Caco-2 (cell line): ENCODE measurements around the gene MAU2. TPM values are rescaled to one million over a fixed set of nuclear protein-coding genes. Genes with fewer than 3 reads are reported as not detected.

Experiments used
- BruUV-seq: library from RNA; stranded (reverse); fragments of 400-500 nt; replicated peaks from 2 replicates; lab custom pipeline; 2021; lab: Mats Ljungman, UMichigan
- CTCF ChIA-PET: fragments of 300-600 bp; sonication (Branson Sonifier 250); formaldehyde crosslinking; loops from one replicate; lab custom pipeline; 2022; ENCODE audit warnings: antibody characterized with exemption; lab: Charles Lee
- POLR2A ChIA-PET: fragments of 300-600 bp; sonication (Branson Sonifier 250); formaldehyde crosslinking; loops from one replicate; lab custom pipeline; 2022; ENCODE audit warnings: antibody characterized with exemption; lab: Charles Lee
- DNase-seq, 2 experiments: peaks; one replicate each; pipeline versions ENCODE4 v3.0.0 to v3.0.0-alpha.2; 2020 to 2022
- H3K27me3 ChIP-seq: replicated peaks from 2 replicates; pipeline ENCODE4 v1.6.0; 2011; ENCODE audit warnings: low read length; ENCODE audit not compliant: control insufficient read depth, insufficient read depth
- H3K36me3 ChIP-seq: 2 replicates; pipeline ENCODE4 v1.5.1; 2011; ENCODE audit warnings: low read length; ENCODE audit not compliant: control insufficient read depth, insufficient read depth
- H3K4me1 ChIP-seq: fragments of 250-450 bp; sonication (Bioruptor Pico); 2 replicates; pipeline ENCODE4 v1.5.1; 2020; ENCODE audit warnings: mild to moderate bottlenecking
- H3K4me3 ChIP-seq: 2 replicates; pipeline ENCODE4 v1.5.1; 2011; ENCODE audit warnings: low read depth, mild to moderate bottlenecking, control low read depth, low read length
- H3K9me3 ChIP-seq: fragments of 250-450 bp; sonication (Bioruptor Pico); 2 replicates; pipeline ENCODE4 v1.5.1; 2020; ENCODE audit warnings: mild to moderate bottlenecking, moderate library complexity
- H3K27ac Mint-ChIP-seq: one replicate; pipeline ENCODE4 v1.8.0; 2022; ENCODE audit warnings: mixed read lengths; ENCODE audit not compliant: unreplicated experiment
- H3K27me3 Mint-ChIP-seq: one replicate; pipeline ENCODE4 v1.8.0; 2022; ENCODE audit warnings: mixed read lengths; ENCODE audit not compliant: insufficient read depth, unreplicated experiment
- H3K36me3 Mint-ChIP-seq: one replicate; pipeline ENCODE4 v1.8.0; 2022; ENCODE audit warnings: mild to moderate bottlenecking, mixed read lengths; ENCODE audit not compliant: insufficient read depth, unreplicated experiment
- H3K4me1 Mint-ChIP-seq: one replicate; pipeline ENCODE4 v1.8.0; 2022; ENCODE audit warnings: low read depth, mixed read lengths; ENCODE audit not compliant: unreplicated experiment
- H3K4me3 Mint-ChIP-seq: one replicate; pipeline ENCODE4 v1.8.0; 2022; ENCODE audit warnings: mild to moderate bottlenecking, moderate library complexity, mixed read lengths; ENCODE audit not compliant: unreplicated experiment
- H3K9me3 Mint-ChIP-seq: one replicate; pipeline ENCODE4 v1.8.0; 2022; ENCODE audit warnings: mixed read lengths; ENCODE audit not compliant: unreplicated experiment
- intact Hi-C: fragments of 100-400 bp; cut with micrococcal nuclease; formaldehyde crosslinking; loops from one replicate; pipeline ENCODE4 v1.10.0; 2022; ENCODE audit not compliant: unreplicated experiment
- total RNA-seq: library from RNA; stranded (reverse); gene quantifications from 2 replicates; pipeline ENCODE4 v1.2.3, GENCODE V29; 2022
- TF ChIP-seq, protein P1 (sequence below), 2 experiments: fragments of 200-600 bp in 1 of 2; IDR thresholded peaks; 1 replicate in 1 of 2; 2 replicates in 1 of 2; pipeline versions ENCODE4 v1.5.1 to v1.8.0; 2011 to 2022; ENCODE audit warnings: antibody characterized with exemption in 1 of 2, control low read depth in 1 of 2, inconsistent platforms in 1 of 2, low read depth in 1 of 2, low read length in 1 of 2, mild to moderate bottlenecking in 1 of 2, moderate library complexity in 1 of 2; ENCODE audit not compliant: insufficient read depth in 1 of 2, severe bottlenecking in 1 of 2, unreplicated experiment in 1 of 2

The MAU2 gene
- total RNA-seq, 1 experiment from 2014 or later: 51.3 TPM

DNA sequence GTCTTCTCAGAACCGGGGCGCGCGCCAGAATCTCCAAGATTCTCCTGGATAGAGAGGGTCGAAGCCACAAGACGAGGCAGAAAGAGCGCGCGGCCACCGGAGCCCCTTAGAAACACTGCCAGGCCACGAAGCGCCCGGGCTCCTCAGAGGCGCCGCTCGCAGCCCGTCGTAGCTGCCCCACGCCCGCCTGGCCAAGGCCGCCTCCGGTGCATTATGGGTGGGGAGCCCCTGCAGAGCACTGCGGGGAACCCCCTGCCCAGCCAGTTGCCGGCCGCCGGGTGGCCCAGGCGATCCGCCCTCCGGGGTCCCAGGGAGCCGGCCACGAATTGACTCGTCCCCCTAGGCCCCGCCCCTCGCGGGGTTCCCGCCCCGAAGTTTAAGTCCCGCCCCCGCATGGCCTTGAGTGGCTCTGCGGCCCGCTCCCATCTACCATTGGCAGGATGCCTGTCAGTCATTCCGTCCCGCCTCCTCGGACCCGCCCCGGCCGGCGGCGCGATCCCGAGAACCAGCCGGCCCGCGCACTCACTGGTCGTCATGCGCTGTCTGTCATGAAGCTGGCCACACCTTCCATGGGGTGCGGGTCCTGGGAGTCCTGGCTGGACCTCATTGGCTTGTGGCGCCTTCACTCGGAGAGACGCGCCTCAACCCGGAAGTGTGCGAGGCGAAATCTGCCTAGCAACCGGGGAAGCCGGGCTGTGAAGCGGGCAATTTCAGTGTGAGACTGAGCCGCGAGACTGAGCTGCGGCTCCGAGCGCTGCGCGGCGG is 64.7 kb downstream of the MAU2 start:
- no peaks in the 10 kb centered on the region for H3K36me3 ChIP-seq
- H3K27me3 ChIP-seq: no peaks in the 10 kb centered on the region
- no TSS peak for BruUV-seq
- H3K4me1 Mint-ChIP-seq: peaks cover 6% of the 10 kb centered on the region
- peak overlapping the region; percentile 94 for H3K4me3 Mint-ChIP-seq
- DNase-seq: peak; percentile 99 to 100
- peak overlapping the region; percentile 99 for H3K27ac Mint-ChIP-seq
- peaks cover 34% of the 10 kb centered on the region for H3K36me3 Mint-ChIP-seq
- ChIA-PET CTCF (interaction anchor here (0.7 to 1.7 kb wide), 7 partner anchors 9 to 160 kb away, joined by 3 to 9 read pairs (median 5); partner anchors contain the start of gene GATAD2A), POLR2A (interaction anchor here (0.6 to 1.6 kb wide), 7 partner anchors 12 to 76 kb away, joined by 3 to 33 read pairs (median 3); partner anchors contain the start of gene GATAD2A)
- TF ChIP-seq, protein P1, sequence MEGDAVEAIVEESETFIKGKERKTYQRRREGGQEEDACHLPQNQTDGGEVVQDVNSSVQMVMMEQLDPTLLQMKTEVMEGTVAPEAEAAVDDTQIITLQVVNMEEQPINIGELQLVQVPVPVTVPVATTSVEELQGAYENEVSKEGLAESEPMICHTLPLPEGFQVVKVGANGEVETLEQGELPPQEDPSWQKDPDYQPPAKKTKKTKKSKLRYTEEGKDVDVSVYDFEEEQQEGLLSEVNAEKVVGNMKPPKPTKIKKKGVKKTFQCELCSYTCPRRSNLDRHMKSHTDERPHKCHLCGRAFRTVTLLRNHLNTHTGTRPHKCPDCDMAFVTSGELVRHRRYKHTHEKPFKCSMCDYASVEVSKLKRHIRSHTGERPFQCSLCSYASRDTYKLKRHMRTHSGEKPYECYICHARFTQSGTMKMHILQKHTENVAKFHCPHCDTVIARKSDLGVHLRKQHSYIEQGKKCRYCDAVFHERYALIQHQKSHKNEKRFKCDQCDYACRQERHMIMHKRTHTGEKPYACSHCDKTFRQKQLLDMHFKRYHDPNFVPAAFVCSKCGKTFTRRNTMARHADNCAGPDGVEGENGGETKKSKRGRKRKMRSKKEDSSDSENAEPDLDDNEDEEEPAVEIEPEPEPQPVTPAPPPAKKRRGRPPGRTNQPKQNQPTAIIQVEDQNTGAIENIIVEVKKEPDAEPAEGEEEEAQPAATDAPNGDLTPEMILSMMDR (IDR thresholded peaks at IDR 0.05; ENCODE audit: insufficient read depth in 1 of 2, low read depth in 1 of 2, low read length in 1 of 2, severe bottlenecking in 1 of 2, unreplicated experiment in 1 of 2): peak in 1 of 2 experiments; percentile 23
- intact Hi-C loops: loop anchor here (1.0 to 2.0 kb wide), 6 partner anchors 8 to 105 kb away; partner anchors contain the start of gene GATAD2A
- peaks cover 6% of the 10 kb centered on the region; the same call in 1 of the 2 replicates for H3K4me1 ChIP-seq
- peak overlapping the region; percentile 88 for H3K4me3 ChIP-seq
- no peaks in the 10 kb centered on the region for H3K9me3 ChIP-seq
- no peaks in the 10 kb centered on the region for H3K27me3 Mint-ChIP-seq
- no peaks in the 10 kb centered on the region for H3K9me3 Mint-ChIP-seq

DNA sequence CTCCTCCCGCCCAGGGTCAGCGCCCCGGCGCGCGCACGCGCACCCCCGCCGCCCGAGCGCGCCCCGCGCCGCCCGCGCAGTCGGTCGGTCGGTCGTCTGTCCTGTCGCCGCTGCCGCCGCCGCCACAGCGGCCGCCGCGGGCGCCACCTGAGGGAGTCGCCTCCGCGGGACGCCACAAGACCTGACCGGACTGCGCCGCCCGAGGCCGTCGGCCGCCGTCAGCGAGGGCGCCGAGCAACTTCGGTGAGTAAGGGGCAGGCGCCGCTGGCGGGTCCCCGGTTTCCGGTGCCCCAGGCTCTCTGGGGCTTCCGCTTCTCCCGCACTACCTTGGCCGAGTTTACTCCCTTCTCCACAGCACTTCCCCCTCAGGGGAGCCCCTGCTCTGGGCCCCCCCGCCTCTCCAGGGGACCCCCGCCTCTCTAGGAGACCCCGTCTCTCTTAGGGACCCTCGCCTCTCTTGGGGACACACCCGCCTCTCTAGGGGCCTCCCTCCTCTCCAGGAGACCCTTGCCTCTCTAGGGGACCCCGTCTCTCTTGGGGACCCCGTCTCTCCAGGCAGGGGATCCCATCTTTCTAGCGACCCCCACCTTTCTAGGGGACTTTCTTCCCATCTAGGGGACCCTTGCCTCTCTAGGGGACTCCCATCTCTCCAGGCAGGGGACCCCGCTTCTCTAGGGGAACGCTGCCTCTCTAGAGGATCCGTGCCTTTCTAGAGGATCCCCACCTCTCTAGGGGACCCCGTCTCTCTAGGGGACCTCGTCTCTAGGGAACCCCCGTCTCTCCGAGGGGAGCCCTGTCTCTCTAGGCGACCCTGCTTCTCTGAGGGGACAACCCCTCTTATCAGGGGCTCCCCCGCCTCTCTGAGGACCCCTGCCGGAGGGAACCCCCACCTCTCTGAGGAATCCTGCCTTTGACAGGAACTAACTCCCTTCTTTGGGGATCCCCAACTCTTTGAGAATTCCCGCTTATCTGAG is 65.6 kb downstream of the MAU2 start:
- DNase-seq: peak in 1 of 2 experiments; percentile 23
- Mint-ChIP-seq H3K4me1 (peaks cover 6% of the 10 kb centered on the region), H3K4me3 (peak overlapping the region; percentile 94), H3K36me3 (peaks cover 34% of the 10 kb centered on the region), H3K9me3 (no peaks in the 10 kb centered on the region), H3K27me3 (no peaks in the 10 kb centered on the region), H3K27ac (peak overlapping the region; percentile 99)
- POLR2A ChIA-PET: interaction anchor here (0.6 to 1.6 kb wide), 5 partner anchors 13 to 76 kb away, joined by 3 to 33 read pairs (median 4); partner anchors contain the start of gene GATAD2A
- H3K4me1 ChIP-seq: peaks cover 6% of the 10 kb centered on the region; the same call in 1 of the 2 replicates
- H3K4me3 ChIP-seq: peak overlapping the region; percentile 88
- intact Hi-C loops: loop anchor here (1.0 to 2.0 kb wide), 6 partner anchors 9 to 104 kb away; partner anchors contain the start of gene GATAD2A
- TF ChIP-seq, protein P1 (IDR thresholded peaks at IDR 0.05; ENCODE audit: insufficient read depth in 1 of 2, low read depth in 1 of 2, low read length in 1 of 2, severe bottlenecking in 1 of 2, unreplicated experiment in 1 of 2): peak; percentile 32 to 40
- H3K36me3 ChIP-seq: no peaks in the 10 kb centered on the region
- CTCF ChIA-PET: interaction anchor here (0.7 to 1.7 kb wide), 7 partner anchors 10 to 161 kb away, joined by 3 to 9 read pairs (median 5); partner anchors contain the start of gene GATAD2A
- no peaks in the 10 kb centered on the region for H3K27me3 ChIP-seq
- BruUV-seq: no TSS peak
- H3K9me3 ChIP-seq: no peaks in the 10 kb centered on the region
